Measurements from ENCODE around the gene S1PR1.
"Not testable (repeated sequence)": the region's sequence is repeated elsewhere in the genome, so short reads cannot be mapped to it uniquely, and the experiment has no call there.

S1PR1 gene

DNA sequence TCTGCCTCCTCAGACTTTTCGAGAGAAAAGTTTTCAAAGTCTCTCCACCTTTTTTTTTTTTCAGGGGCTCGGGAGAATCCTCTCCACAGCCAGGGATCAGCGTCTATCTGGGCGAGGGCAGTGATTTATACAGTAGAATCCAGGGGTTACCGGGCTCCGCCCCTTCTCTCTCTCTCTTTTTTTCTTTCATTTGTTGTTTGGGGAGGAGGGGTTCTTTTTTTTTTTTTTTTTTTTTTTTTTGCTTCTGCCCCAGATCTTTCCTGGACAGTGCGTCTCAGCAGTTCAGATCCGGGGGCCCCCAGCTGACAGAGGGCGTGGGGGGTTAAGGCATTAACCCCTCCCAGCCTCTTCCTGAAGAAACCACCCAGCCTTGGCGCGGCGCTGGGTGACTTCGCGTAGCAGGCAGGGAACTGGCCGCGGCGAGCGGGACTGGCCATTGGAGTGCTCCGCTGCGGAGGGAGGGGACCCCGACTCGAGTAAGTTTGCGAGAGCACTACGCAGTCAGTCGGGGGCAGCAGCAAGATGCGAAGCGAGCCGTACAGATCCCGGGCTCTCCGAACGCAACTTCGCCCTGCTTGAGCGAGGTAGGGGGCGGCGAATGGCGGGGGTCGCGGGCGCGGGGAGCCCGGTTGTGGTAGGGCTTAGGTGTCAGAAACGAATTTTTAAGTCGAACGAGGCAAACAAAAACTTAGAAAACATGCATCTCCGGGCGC is at the start of gene S1PR1:
TSS of gene S1PR1 (plus strand) at position 504 of the 713 bp plus-strand sequence. CDS start 1,966 bp downstream, outside the sequence.
- peak; percentile 75 for DNase-seq (ENCODE audit: low spot score)

- no peak for DNase-seq (ENCODE audit: low spot score)
Measured at GRCh38 chr1:101187297-101187696, 49.5 kb upstream of the S1PR1 start.

DNA sequence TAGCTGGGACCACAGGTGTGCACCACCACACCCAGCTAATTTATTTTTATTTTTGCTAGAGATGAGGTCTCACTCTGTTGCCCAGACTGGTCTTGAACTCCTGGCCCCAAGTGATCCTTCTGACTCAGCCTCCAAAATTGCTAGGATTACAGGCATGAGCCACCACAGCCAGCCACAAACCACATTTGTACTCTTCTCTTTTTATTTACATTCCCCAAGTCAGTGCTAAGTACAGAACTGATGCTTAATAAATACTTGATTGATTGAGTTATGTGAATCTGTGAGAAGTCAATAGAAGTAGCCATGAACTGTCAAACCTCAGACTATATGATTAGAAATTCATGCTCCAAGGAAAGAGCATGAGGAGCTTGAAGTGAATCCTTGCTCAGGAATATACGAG is 48.5 kb upstream of the S1PR1 start:
- DNase-seq (ENCODE audit: low spot score): no peak

GRCh38 chr1:101188968-101189367 is 47.9 kb upstream of the S1PR1 start:
- not testable (repeated sequence) for DNase-seq (ENCODE audit: low spot score)

GRCh38 chr1:101190441-101190840 is 46.4 kb upstream of the S1PR1 start:
- DNase-seq (ENCODE audit: low spot score): no peak

DNA sequence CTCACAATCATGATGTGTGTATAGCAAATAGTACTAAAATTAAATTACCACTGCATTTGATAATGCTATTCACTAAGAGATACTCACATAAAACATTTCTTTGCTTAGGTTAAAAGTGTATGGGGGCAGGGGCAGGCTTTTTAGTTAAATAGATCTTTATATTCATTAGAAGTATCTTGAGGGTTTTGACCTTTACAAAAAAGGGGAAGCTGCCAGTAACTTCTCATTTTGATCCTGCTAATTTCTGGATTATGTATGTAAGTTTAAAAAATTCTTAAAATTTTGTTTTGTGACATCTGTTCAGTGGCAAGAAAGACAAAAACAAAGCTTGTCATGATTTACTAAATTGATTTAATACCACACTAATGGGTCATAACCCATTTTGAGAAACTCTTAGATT is 45.8 kb upstream of the S1PR1 start:
- DNase-seq (ENCODE audit: low spot score): no peak

DNA sequence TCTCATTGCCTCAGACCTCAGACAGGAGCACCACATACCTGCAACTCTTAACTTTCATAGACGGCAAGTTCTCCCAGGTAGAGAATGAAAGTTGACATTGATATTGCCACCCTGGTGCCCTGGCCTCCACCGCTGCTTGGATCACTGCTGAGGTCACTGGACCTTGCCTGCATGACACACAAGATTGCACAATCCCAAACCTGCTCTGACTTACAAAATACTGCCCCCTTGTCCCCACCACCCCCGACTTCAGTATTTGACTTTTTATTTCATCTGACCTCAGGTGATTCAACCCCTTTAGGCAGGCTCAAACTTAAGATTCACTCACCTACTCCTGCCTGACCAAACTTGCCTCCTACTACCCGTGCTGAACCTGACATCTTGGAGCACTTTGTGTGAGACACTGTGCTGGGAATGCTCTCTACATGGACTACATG is 43.1 kb upstream of the S1PR1 start:
- DNase-seq (ENCODE audit: low spot score): no peak

GRCh38 chr1:101194746-101195145 is 42.1 kb upstream of the S1PR1 start:
- DNase-seq (ENCODE audit: low spot score): no peak

DNA sequence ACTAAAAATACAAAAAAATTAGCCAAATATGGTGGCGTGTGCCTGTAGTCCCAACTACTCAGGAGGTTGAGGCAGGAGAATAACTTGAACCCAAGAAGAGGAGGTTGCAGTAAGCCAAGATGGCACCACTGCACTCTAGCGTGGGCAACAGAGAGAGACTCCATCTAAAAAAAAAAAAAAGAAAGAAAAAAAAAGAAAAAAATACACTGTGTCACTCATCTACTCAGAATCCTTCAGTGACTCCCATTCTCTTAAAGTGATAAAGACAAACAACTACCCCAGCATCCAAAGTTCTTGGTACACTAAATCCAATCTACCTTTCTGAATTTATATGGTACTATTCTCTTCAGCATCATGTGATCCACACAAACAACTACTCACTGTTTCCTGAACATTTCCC is 40.2 kb upstream of the S1PR1 start:
- no peak for DNase-seq (ENCODE audit: low spot score)

DNA sequence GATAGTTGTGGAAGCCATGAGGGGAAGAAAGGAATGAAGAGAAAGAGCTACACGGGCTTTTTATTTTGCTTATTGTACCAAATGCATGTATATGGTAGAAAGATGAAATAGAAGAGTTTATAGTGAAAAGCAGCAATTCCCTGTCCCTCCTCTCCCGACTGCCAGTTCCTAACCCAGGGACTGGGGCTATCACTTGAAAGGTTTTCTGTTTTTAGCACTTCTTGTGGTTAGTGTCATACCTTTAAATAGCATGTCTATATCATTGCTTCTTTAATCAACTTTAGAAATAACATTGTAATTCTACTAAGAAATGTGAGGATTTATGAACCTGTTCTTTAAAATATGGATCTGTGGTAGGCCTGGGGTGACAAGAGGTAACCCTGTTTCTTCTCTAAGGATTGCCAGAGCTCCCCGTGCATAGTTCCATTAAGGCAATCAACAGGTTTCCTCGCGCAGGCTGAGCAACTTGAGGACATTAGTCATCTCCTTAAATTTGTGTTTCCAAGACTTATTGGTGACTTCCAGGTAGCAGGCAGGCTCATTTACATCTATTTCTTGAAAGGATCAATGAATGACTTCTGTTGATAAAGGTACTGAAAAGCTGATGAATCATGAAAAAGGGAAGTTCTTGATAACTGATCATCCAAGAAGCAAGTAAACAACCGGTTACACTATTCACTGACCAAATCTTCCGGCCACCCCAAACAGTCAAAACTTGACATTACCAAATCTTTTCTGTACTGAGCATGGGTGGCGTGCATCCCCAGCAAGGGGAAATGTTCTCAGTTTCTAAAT is 37.8 kb upstream of the S1PR1 start:
- DNase-seq (ENCODE audit: low spot score): no peak

DNA sequence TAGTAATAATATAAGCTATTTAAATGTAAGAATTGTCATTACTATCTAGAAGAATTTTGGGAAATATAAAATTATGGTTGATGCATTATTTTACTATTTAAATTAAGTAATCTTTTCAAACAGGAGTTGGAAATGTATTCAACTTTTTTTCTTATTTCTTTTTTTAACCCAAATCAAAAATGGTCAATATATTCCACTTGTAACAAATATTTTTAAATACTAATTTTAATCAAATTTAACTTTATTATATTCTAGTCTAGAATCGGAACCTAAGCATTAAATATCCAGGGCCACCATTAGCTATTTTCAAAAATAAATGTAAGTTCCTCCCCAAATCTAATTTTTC is 37.2 kb upstream of the S1PR1 start:
- DNase-seq (ENCODE audit: low spot score): no peak

DNA sequence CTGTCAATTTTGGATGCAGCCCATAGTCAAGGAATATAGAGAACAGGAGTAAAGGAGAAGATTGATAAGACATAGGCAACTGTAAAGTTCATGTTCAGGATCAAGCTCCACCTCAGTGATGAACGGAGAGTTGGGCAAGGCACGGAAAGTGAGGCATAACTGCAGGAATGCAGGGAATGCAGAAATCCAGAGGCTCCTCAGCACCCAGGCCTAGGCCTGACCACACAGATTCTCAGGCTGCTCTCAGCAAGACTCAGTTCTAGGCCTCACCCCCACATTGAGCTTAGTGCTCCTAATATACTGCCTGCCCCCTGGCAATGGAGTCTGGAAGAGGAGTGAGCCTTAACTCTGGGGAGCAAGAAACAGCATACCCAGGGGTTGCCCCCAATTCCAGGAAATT is 36.3 kb upstream of the S1PR1 start:
- DNase-seq (ENCODE audit: low spot score): no peak

DNA sequence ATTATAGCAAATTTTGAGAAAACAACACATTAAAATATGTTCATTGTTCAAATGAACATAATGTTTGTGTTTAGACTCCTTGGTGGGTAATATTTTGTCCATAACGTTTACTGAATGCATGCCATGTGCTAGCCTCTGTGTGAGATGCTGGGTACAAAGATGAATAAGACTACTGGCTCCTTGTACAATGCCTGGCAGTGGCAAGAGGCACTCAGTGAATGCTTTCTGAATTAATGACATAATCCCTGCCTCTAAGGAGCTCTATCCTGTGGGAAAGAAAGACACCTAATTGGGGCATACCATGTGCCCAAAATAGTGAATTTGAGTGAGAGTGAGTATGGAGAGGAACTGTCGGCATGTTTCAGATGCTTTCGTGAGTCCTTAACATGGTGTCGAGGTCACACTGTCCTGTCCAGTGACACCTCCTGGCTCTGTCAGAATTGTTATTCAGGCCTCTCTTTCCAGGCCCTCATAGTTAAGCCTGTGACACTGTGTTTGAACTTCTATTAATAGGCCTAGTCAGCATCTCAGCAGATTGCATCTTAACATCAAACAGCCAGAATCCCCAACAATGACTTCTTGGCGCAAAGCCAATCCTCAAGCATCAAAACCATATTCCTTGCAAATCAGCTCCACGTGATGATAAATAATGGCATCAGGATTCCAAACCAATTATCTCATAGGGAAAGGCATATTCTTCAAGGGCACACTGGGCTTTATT is 32.8 kb upstream of the S1PR1 start:
- no peak for DNase-seq (ENCODE audit: low spot score)

DNA sequence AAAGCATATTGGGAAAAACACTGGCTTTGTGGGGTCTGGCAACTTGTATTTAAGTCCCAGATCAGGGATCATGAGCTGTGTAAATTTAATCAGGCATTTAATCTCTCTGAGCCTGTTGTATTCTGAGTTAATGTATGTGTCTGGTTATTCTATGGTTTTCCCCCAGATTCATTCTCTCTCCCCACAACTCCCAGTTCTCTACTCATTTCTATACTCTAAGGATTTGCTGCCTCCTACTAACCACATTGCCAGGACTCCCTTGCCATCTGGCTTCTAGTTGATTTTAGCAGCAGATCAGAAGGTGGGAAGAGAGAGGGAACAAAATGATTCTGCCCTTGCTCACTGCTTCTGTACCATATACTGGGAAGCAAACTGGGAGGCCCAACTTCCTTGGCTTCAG is 31.4 kb upstream of the S1PR1 start:
- no peak for DNase-seq (ENCODE audit: low spot score)

DNA sequence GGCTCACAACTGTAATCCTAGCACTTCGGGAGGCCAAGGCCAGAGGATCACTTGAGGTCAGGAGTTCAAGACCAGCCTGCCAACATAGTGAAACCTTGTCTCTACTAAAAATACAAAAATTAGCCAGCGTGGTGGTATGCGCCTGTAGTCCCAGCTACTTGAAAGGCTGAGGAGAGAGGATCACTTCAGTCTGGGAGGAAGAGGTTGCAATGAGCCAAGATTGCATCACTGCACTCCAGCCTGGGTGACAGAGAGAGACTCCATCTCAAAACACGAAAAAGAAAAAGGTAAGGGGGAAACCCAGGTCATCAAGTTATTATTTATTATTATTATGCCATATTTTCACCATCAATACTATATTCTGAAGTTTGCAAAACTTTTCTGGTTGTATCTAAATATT is 30.7 kb upstream of the S1PR1 start:
- not testable (repeated sequence) for DNase-seq (ENCODE audit: low spot score)

- DNase-seq (ENCODE audit: low spot score): not testable (repeated sequence)
Measured at GRCh38 chr1:101207271-101207670, 29.5 kb upstream of the S1PR1 start.

GRCh38 chr1:101207891-101208290 is 28.9 kb upstream of the S1PR1 start:
- no peak for DNase-seq (ENCODE audit: low spot score)

DNA sequence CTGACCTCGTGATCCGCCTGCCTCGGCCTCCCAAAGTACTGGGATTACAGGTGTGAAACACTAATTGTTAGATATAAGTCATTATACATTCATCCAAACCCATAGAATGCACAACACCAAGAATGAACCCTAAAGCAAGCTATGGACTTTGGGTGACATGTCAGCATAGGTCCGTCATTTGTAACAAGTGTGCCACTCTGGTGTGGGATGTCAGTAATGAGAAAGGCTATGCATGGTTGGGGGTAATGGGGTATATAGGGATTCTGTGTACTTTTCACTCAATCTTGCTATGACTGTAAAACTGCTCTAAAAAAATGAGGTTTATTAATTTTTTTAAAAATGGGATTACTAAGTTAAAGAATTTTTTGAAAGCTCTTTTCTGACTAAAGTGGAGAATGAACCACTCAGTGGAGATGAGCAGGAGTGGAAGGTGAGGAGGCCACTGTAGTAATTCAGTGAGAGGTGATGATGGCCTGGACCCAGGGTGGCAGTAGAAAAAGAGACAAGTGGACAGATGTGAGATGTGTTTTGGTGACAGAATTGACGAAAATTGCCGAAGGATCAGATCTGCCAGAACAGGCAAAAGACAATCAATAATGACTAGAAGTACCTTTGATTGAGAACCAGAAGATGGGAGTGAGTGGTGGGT is 21.3 kb upstream of the S1PR1 start:
- DNase-seq (ENCODE audit: low spot score): no peak

DNA sequence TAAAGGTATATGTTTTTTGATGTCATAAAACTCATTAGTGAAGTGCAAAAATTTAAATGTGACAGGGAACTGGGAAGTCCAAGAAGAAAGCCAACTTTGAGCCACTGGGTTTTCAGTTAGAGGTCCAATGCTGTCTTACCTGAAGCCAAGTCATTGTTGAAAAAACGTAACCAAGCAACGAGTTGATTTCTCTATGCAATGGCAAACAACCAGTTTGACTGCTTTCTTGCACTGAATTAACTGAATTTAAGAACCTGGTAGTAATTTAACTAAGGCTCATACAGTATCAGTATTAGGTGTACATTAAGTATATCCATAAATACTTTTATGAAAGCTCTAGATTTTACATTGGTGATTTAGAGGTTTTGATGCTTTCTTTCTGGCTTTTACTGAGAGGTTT is 20.2 kb upstream of the S1PR1 start:
- DNase-seq (ENCODE audit: low spot score): no peak

GRCh38 chr1:101217148-101217547 is 19.7 kb upstream of the S1PR1 start:
- no peak for DNase-seq (ENCODE audit: low spot score)

DNA sequence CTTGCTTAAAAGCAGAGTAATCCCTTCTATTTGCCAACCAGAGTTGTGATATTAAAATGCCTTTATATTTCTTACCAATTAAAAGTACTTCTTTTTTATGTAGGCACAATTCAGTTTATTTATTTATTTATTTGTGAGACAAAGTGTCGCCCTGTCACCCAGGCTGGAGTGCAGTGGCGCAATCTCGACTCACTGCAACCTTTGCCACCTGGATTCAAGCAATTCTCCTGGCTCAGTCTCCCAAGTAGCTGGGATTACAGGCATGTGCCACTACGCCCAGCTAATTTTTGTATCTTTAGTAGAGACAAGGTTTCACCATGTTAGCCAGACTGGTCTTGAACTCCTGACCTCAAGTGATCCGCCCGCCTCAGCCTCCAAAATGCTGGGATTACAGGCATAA is 17.9 kb upstream of the S1PR1 start:
- not testable (repeated sequence) for DNase-seq (ENCODE audit: low spot score)

All from left forelimb (tissue), 1 donor.